Inflammatory macrophage treated with lipopolysaccharide for 1 hour (primary cell): Measurements from ENCODE around the gene RERG.
"Not testable (repeated sequence)": the region's sequence is repeated elsewhere in the genome, so short reads cannot be mapped to it uniquely, and the experiment has no call there.

ENCODE experiments used
- DNase-seq, 2 donors: peaks; one replicate each; pipeline ENCODE4 v3.0.0-alpha.2; 2020 to 2022

Gene RERG

DNA sequence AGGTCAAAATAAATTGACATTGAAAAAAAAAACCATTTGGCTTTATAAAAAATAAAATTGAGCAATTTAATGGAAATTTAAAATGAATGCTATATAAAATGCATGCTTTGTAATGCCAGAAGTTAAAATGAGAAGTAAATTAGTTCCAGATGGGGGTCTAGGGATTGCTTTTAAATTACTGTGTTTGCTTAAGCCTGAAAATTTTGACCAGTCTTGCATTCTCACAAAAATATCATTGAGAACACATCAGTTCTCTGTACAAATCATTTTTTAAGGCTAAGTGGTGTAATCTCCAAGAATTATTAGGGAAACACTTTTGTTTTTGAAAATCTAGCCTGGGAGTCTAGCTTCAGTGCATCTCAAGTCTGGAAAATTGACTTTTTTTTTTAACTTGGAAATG lies 90.7 kb downstream of the RERG start:
- DNase-seq: no peak

- DNase-seq: no peak
These were observed 97.8 kb downstream of the RERG start for GRCh38 chr12:15123401-15123800.

- no peak for DNase-seq
These were observed 98.9 kb downstream of the RERG start for GRCh38 chr12:15122344-15122743.

GRCh38 chr12:15118955-15119354 lies 102.3 kb downstream of the RERG start:
- no peak for DNase-seq

- no peak for DNase-seq
These were observed 104.2 kb downstream of the RERG start for GRCh38 chr12:15116983-15117382.

- no peak for DNase-seq
These were observed 105.1 kb downstream of the RERG start for GRCh38 chr12:15116086-15116485.

GRCh38 chr12:15115434-15115833 lies 105.8 kb downstream of the RERG start:
- no peak for DNase-seq

DNA sequence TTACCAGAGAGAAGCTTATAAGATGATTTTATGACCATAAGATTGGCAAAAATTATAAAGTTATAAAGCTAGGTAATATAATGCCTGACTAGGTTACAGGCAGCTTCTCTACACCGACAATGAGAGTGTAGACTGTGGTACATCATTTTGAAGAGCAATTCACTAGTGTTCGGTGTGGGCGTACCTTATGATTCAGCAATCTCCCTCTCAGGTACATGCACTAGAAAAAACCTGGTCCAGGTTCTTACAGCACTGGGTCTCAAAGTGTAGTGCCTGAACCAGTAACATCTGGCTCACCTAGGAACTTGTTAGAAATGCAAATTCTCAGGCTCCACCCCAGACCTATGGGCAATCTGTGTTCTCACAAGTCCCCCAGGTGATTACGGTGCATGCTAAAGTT lies 106.7 kb downstream of the RERG start:
- DNase-seq: no peak

GRCh38 chr12:15092826-15093225 lies 128.4 kb downstream of the RERG start:
- DNase-seq: no peak

DNA sequence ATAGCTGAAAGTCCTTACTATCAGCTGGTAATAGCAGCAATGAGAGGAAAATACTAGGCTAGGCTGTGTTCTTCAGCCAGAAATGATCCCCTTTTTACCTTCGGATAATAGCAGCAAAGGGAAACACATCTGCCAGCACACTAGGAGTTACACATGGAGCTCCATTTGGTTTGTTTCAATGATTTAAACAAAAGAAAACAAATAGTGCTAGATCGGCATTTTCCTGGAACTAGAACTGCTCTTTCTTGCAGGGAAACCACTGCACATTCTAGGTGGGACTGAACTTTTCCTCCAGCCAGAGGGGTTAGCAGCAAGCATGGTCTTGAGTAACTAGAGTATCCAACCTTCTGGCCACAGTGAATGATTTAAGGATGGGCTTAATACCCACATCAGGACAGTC lies 130.8 kb downstream of the RERG start:
- no peak for DNase-seq

GRCh38 chr12:15088105-15088504 lies 133.1 kb downstream of the RERG start:
- DNase-seq: no peak

- DNase-seq: not testable (repeated sequence)
These were observed 143.5 kb downstream of the RERG start for GRCh38 chr12:15077751-15078150.

- DNase-seq: no peak
These were observed 146.9 kb downstream of the RERG start for GRCh38 chr12:15074351-15074750.

GRCh38 chr12:15059123-15059522 lies 162.1 kb downstream of the RERG start:
- no peak for DNase-seq
